GM19351 (cell line): ENCODE measurements around the gene PRIM2.
"Not testable (repeated sequence)": the region's sequence is repeated elsewhere in the genome, so short reads cannot be mapped to it uniquely, and the experiment has no call there.

Source experiments
- ATAC-seq: cut with Tn5 transposase; IDR thresholded peaks from one replicate; pipeline ENCODE4 v1.9.1; 2021; ENCODE audit warnings: mild to moderate bottlenecking, moderate library complexity; ENCODE audit not compliant: unreplicated experiment

PRIM2 gene

GRCh38 chr6:57308755-57309154, 8.7 kb upstream of the PRIM2 start:
- not testable (repeated sequence) for ATAC-seq

- ATAC-seq: not testable (repeated sequence)
Observed at GRCh38 chr6:57310095-57310816, 7.2 kb upstream of the PRIM2 start.

GRCh38 chr6:57310817-57311157, 6.6 kb upstream of the PRIM2 start:
- no peak for ATAC-seq

- not testable (repeated sequence) for ATAC-seq
Observed at GRCh38 chr6:57311300-57312003, 6.0 kb upstream of the PRIM2 start.

- ATAC-seq: no peak
Observed at GRCh38 chr6:57312004-57312345, 5.5 kb upstream of the PRIM2 start.

- ATAC-seq: no peak
Observed at GRCh38 chr6:57313009-57313408, 4.4 kb upstream of the PRIM2 start.

- no peak for ATAC-seq
Observed at GRCh38 chr6:57313711-57314471, 3.5 kb upstream of the PRIM2 start.

- no peak for ATAC-seq
Observed at GRCh38 chr6:57315111-57315510, 2.3 kb upstream of the PRIM2 start.

GRCh38 chr6:57315851-57316250, 1.6 kb upstream of the PRIM2 start:
- ATAC-seq: no peak

GRCh38 chr6:57316581-57317059, 810 bp upstream of the PRIM2 start:
- peak; percentile 87 for ATAC-seq

- ATAC-seq: no peak
Observed at GRCh38 chr6:57324538-57324937, 7.1 kb downstream of the PRIM2 start.

GRCh38 chr6:57327311-57327710, 9.9 kb downstream of the PRIM2 start:
- no peak for ATAC-seq

- ATAC-seq: no peak
Observed at GRCh38 chr6:57328074-57328473, 10.6 kb downstream of the PRIM2 start.

GRCh38 chr6:57329933-57330332, 12.5 kb downstream of the PRIM2 start:
- no peak for ATAC-seq

- no peak for ATAC-seq
Observed at GRCh38 chr6:57342148-57342669, 24.8 kb downstream of the PRIM2 start.

- ATAC-seq: not testable (repeated sequence)
Observed at GRCh38 chr6:57343342-57343741, 25.9 kb downstream of the PRIM2 start.

- ATAC-seq: not testable (repeated sequence)
Observed at GRCh38 chr6:57346715-57347114, 29.3 kb downstream of the PRIM2 start.

GRCh38 chr6:57347597-57347996, 30.2 kb downstream of the PRIM2 start:
- ATAC-seq: not testable (repeated sequence)

GRCh38 chr6:57350443-57350842, 33.0 kb downstream of the PRIM2 start:
- peak; percentile 76 for ATAC-seq

GRCh38 chr6:57352596-57352995, 35.2 kb downstream of the PRIM2 start:
- ATAC-seq: not testable (repeated sequence)

- ATAC-seq: not testable (repeated sequence)
Observed at GRCh38 chr6:57358319-57358718, 40.9 kb downstream of the PRIM2 start.
